GM12801 (cell line): ENCODE data around the gene IWS1.

Experiments used
- CTCF ChIP-seq: IDR thresholded peaks from one replicate; pipeline ENCODE4 v1.5.1; 2011; ENCODE audit warnings: control low read depth; ENCODE audit not compliant: insufficient read length; ENCODE audit errors: extremely low read depth

Gene IWS1

DNA sequence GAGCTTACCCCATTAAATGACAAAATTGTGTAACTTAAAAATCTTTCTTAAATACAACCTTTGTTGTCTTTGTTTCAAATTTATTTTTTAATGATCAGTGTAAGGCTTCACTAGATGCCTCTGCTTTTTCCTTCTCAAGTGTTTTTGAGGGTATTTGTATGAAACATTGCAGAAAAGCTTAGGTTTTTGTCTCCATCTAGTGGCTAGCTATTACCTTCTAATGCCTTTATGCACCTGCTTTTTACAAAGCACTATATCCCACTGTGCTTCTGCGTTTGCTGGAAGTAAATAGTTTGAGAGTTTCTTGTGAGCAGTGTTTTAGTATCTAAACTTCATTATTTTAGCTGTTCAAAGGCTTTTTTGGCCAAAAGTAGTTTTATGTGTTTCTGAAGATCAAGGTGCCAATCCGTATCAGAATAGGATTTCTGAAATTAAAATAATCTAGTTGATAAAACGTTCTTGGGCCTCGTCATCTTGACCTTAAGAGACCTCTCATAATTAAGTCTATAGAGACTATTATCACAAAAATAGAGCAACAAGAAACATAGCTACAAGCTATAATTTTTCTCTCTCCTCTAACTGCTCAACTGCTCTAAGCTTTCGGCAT, 47.0 kb downstream of the IWS1 start:
- TF ChIP-seq CTCF = no peak

DNA sequence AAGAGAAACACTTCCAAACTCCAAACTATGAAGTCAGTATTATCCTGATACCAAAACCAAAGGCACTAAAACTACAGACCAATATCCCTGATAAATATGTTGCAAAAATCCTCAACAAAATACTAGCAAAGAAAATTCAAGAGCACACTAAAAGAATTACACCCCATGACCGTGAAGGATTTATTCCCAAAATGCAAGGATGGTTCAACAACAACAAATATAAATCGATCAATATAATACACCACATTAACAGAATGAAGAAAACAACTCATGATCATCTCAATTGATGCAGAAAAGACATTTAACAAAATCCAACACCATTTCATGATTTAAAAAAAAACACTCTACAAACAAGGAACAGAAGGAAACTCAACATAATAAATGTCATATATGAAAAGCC, 50.5 kb downstream of the IWS1 start:
- no peak for TF ChIP-seq CTCF

- TF ChIP-seq CTCF = no peak
These were observed 54.0 kb downstream of the IWS1 start for GRCh38 chr2:127472268-127472667.

- no peak for TF ChIP-seq CTCF
These were observed 54.9 kb downstream of the IWS1 start for GRCh38 chr2:127471286-127471988.

DNA sequence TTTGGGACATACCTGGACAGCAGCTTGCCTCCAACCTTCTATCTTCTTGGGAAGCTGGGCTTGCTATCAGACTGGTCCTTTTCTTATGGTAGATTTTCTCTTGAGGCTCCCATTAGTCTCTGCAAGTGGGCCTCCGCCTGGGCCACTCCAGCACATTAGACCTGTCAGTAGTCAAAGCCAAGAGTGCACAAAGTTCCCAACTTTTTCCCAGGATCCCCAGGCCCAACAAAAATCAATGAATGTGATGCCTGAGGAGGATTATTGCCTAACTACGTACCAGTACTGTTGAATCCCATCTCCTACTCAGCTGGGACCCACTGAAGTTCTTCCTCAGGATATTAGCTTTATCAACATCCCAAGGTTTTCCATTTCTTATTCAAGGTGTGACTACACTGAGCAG, 56.3 kb downstream of the IWS1 start:
- no peak for TF ChIP-seq CTCF

GRCh38 chr2:127469051-127469450, 57.2 kb downstream of the IWS1 start:
- TF ChIP-seq CTCF = no peak

DNA sequence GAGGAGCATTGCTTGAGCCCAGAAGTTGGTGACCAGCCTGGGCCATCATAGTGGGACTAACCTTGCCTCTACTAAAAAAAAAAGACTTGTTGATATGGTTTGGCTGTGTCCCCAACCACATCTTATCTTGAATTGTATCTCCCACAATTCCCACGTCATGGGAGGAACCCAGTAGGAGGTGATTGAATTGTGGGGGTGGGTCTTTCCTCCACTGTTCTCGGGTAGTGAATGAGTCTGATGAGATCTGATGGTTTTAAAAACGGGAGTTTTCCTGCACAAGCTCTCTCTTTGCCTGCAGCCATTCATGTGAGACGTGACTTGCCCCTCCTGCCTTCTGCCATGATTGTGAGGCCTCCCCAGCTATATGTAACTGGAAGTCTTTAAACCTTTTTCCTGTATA, 61.0 kb downstream of the IWS1 start:
- TF ChIP-seq CTCF = no peak
